GM12878 (cell line): ENCODE results near the gene RNPS1. TPM values are rescaled to one million over a fixed set of nuclear protein-coding genes. Genes with fewer than 3 reads are reported as not detected.
A peak's percentile ranks its signal among the peaks of the same experiment; 100 is the strongest.

Experiments used
- ATAC-seq: fragments of 200-7000 bp; cut with Tn5 transposase; 3 replicates; pipeline ENCODE4 v1.9.1; 2020; ENCODE audit warnings: mild to moderate bottlenecking, moderate library complexity
- BruUV-seq: library from RNA; stranded (reverse); fragments of 400-500 nt; replicated peaks from 2 replicates; lab custom pipeline; 2021; lab: Mats Ljungman, UMichigan
- CTCF ChIA-PET: fragments of 300-600 bp; sonication (Branson Sonifier 250); formaldehyde crosslinking; extraction: SDS; loops from one replicate; lab custom pipeline; 2021; ENCODE audit warnings: inconsistent platforms; lab: Yijun Ruan, JAX
- POLR2A ChIA-PET: fragments of 350-600 bp; formaldehyde crosslinking; extraction: SDS; loops from one replicate; lab custom pipeline; 2021; ENCODE audit warnings: inconsistent platforms; lab: Charles Lee
- RAD21 ChIA-PET: fragments of 300-600 bp; sonication (Branson Sonifier 250); formaldehyde crosslinking; loops from one replicate; lab custom pipeline; 2023; ENCODE audit warnings: antibody characterized with exemption; ENCODE audit not compliant: unreplicated experiment; lab: Charles Lee
- SMC1A ChIA-PET: fragments of 300-600 bp; sonication (Branson Sonifier 250); formaldehyde crosslinking; loops from one replicate; lab custom pipeline; 2023; ENCODE audit not compliant: unreplicated experiment, uncharacterized antibody; lab: Charles Lee
- DNase-seq: peaks from one replicate; pipeline ENCODE4 v3.0.0-alpha.2; 2011; ENCODE audit warnings: low read depth, low spot score
- FAIRE-seq: peaks from 3 replicates; lab custom pipeline; 2011; peaks lifted over from hg19 to GRCh38; lab: Jason Lieb, UNC
- H2AFZ ChIP-seq: 2 replicates; pipeline ENCODE4 v1.6.0; 2011; ENCODE audit warnings: low read depth, low read length, control low read depth; ENCODE audit not compliant: control insufficient read depth
- H3K27ac ChIP-seq: 2 replicates; pipeline ENCODE4 v1.5.1; 2011; ENCODE audit warnings: control low read depth; ENCODE audit not compliant: control insufficient read depth, insufficient read depth
- H3K27me3 ChIP-seq, 2 experiments: replicated peaks in 1 of 2; 2 replicates each; pipeline versions ENCODE4 v1.6.0 to v1.6.1; 2011; ENCODE audit warnings: low read length in 1 of 2; ENCODE audit not compliant: control insufficient read depth in 2 of 2, insufficient read depth in 2 of 2
- H3K36me3 ChIP-seq, 2 experiments: 2 replicates each; pipeline ENCODE4 v1.5.1; 2011; ENCODE audit warnings: low read length in 1 of 2; ENCODE audit not compliant: control insufficient read depth in 2 of 2, insufficient read depth in 2 of 2
- H3K4me1 ChIP-seq: 2 replicates; pipeline ENCODE4 v1.6.1; 2011; ENCODE audit warnings: mild to moderate bottlenecking, low read length, moderate library complexity, mixed read lengths; ENCODE audit not compliant: control insufficient read depth, insufficient read depth
- H3K4me2 ChIP-seq: 2 replicates; pipeline ENCODE4 v1.6.0; 2011; ENCODE audit warnings: control low read depth; ENCODE audit not compliant: control insufficient read depth, insufficient read depth
- H3K4me3 ChIP-seq: fragments of 200-600 bp; sonication (generic); 2 replicates; pipeline ENCODE4 v1.5.1; 2016
- H3K79me2 ChIP-seq: 2 replicates; pipeline ENCODE4 v1.6.0; 2011; ENCODE audit warnings: low read length; ENCODE audit not compliant: control insufficient read depth, insufficient read depth
- H3K9ac ChIP-seq: 2 replicates; pipeline ENCODE4 v1.8.0; 2011; ENCODE audit warnings: low read length, control low read depth, mixed read lengths; ENCODE audit not compliant: control insufficient read depth, insufficient read depth
- H3K9me3 ChIP-seq: replicated peaks from 3 replicates; pipeline ENCODE4 v1.5.1; 2011; ENCODE audit warnings: mild to moderate bottlenecking, low read length; ENCODE audit not compliant: control insufficient read depth, insufficient read depth
- H4K20me1 ChIP-seq: 2 replicates; pipeline ENCODE4 v1.6.0; 2011; ENCODE audit not compliant: control insufficient read depth, insufficient read depth
- BCL11A ChIP-seq: IDR thresholded peaks from 2 replicates; pipeline ENCODE4 v1.6.1; 2011; ENCODE audit warnings: low read depth, low read length
- BHLHE40 ChIP-seq, 2 experiments: fragments of 450-650 bp in 1 of 2; IDR thresholded peaks; 2 replicates each; pipeline ENCODE4 v1.6.1; 2011 to 2017; ENCODE audit warnings: low read depth in 2 of 2, borderline replicate concordance in 1 of 2, improper control_type of control experiment in 1 of 2, low read length in 1 of 2, mild to moderate bottlenecking in 1 of 2
- BMI1 ChIP-seq: fragments of 450-650 bp; IDR thresholded peaks from 2 replicates; pipeline ENCODE4 v1.6.1; 2016; ENCODE audit warnings: mild to moderate bottlenecking, moderate library complexity, borderline replicate concordance
- BRCA1 ChIP-seq: IDR thresholded peaks from 2 replicates; pipeline ENCODE4 v1.6.1; 2011; ENCODE audit warnings: low read depth, low read length, improper control_type of control experiment
- MYB ChIP-seq: fragments of 150-350 bp; IDR thresholded peaks from 2 replicates; pipeline ENCODE4 v1.6.1; 2014; ENCODE audit warnings: mild to moderate bottlenecking, low read depth, low read length, borderline replicate concordance
- MYC ChIP-seq: IDR thresholded peaks from 2 replicates; pipeline ENCODE4 v1.6.1; 2011; ENCODE audit warnings: mild to moderate bottlenecking, low read length, moderate library complexity, inconsistent platforms; ENCODE audit not compliant: insufficient read depth, insufficient replicate concordance, insufficient read length, severe bottlenecking
- POLR2A ChIP-seq: IDR thresholded peaks from 2 replicates; pipeline ENCODE4 v1.6.1; 2011; ENCODE audit warnings: low read depth, mild to moderate bottlenecking, low read length
- SRF ChIP-seq, 2 experiments: IDR thresholded peaks; 2 replicates each; pipeline ENCODE4 v1.6.1; 2011; ENCODE audit warnings: low read depth in 2 of 2, low read length in 2 of 2, mild to moderate bottlenecking in 1 of 2, moderate library complexity in 1 of 2
- TAF1 ChIP-seq: IDR thresholded peaks from 2 replicates; pipeline ENCODE4 v1.6.1; 2011; ENCODE audit warnings: mild to moderate bottlenecking, low read depth, low read length, borderline replicate concordance
- TCF12 ChIP-seq: IDR thresholded peaks from 2 replicates; pipeline ENCODE4 v1.6.1; 2011; ENCODE audit warnings: low read depth, mild to moderate bottlenecking, low read length
- USF1 ChIP-seq: IDR thresholded peaks from 2 replicates; pipeline ENCODE4 v1.6.1; 2011; ENCODE audit warnings: borderline replicate concordance, low read depth, mild to moderate bottlenecking, moderate library complexity, mixed read lengths, low read length; ENCODE audit not compliant: insufficient read depth; ENCODE audit errors: extremely low read length
- ZNF384 ChIP-seq: IDR thresholded peaks from 2 replicates; pipeline ENCODE4 v1.6.1; 2012; ENCODE audit warnings: low read depth, mild to moderate bottlenecking, low read length, improper control_type of control experiment, borderline replicate concordance
- ZNF592 ChIP-seq: fragments of 450-650 bp; IDR thresholded peaks from 2 replicates; pipeline ENCODE4 v1.6.1; 2017; ENCODE audit warnings: mild to moderate bottlenecking, moderate library complexity
- ZSCAN29 ChIP-seq: fragments of 450-650 bp; IDR thresholded peaks from 2 replicates; pipeline ENCODE4 v1.6.1; 2017; ENCODE audit warnings: mild to moderate bottlenecking, moderate library complexity
- ZZZ3 ChIP-seq: IDR thresholded peaks from 2 replicates; pipeline ENCODE4 v1.6.1; 2011; ENCODE audit warnings: low read depth; ENCODE audit not compliant: control insufficient read depth, insufficient read length
- WGBS: methylation state at CpG from one replicate; pipeline ENCODE4 v1.1.6; 2016; ENCODE audit warnings: low lambda C conversion rate; ENCODE audit not compliant: insufficient replicate concordance, insufficient coverage; ENCODE audit errors: missing lambda C conversion rate; 5-methylcytosine and 5-hydroxymethylcytosine counted together
- in situ Hi-C: fragments of 300-500 bp; cut with MboI; formaldehyde crosslinking; loops from 9 replicates; pipeline ENCODE4 v1.14.3; 2018; ENCODE audit warnings: mixed read lengths
- intact Hi-C: fragments of 100-400 bp; cut with micrococcal nuclease; formaldehyde crosslinking; loops from one replicate; pipeline ENCODE4 v1.14.2; 2022; ENCODE audit not compliant: unreplicated experiment
- polyA plus RNA-seq, 11 experiments: library from polyadenylated mRNA; depleted of rRNA in 4 of 11; unstranded in 6 of 11; stranded (reverse) in 5 of 11; fragments of >200 nt; fragmentation: Nextera tagmentation in 4 of 11; fragmentation: Illumina TruSeq in 1 of 11; extraction: Ambion mirVana in 4 of 11; extraction: Trizol in 1 of 11; gene quantifications; 1 replicate in 1 of 11; 2 replicates in 10 of 11; pipeline versions ENCODE4 v1.2.1 to v1.2.3, GENCODE V29; 2011 to 2016; ENCODE audit warnings: inconsistent platforms in 2 of 11, missing spikeins in 2 of 11, low read depth in 1 of 11
- total RNA-seq, 4 experiments: library from RNA; depleted of rRNA in 3 of 4; stranded (reverse); fragments of >200 nt in 3 of 4; fragmentation: Illumina TruSeq in 1 of 4; extraction: Trizol in 1 of 4; gene quantifications; 2 replicates each; pipeline versions ENCODE4 v1.2.1 to v1.2.3, GENCODE V29; 2013 to 2021
- TF ChIP-seq, protein P1 (sequence below): IDR thresholded peaks from 2 replicates; pipeline ENCODE4 v1.6.1; 2012; ENCODE audit warnings: low read depth, low read length, improper control_type of control experiment

The RNPS1 gene
- total and polyA plus RNA-seq, 10 of the 15 experiments (the other 5 are each of a cell fraction or from before 2014, with no cell fraction given): 38.2 to 359 (median 188) TPM

DNA sequence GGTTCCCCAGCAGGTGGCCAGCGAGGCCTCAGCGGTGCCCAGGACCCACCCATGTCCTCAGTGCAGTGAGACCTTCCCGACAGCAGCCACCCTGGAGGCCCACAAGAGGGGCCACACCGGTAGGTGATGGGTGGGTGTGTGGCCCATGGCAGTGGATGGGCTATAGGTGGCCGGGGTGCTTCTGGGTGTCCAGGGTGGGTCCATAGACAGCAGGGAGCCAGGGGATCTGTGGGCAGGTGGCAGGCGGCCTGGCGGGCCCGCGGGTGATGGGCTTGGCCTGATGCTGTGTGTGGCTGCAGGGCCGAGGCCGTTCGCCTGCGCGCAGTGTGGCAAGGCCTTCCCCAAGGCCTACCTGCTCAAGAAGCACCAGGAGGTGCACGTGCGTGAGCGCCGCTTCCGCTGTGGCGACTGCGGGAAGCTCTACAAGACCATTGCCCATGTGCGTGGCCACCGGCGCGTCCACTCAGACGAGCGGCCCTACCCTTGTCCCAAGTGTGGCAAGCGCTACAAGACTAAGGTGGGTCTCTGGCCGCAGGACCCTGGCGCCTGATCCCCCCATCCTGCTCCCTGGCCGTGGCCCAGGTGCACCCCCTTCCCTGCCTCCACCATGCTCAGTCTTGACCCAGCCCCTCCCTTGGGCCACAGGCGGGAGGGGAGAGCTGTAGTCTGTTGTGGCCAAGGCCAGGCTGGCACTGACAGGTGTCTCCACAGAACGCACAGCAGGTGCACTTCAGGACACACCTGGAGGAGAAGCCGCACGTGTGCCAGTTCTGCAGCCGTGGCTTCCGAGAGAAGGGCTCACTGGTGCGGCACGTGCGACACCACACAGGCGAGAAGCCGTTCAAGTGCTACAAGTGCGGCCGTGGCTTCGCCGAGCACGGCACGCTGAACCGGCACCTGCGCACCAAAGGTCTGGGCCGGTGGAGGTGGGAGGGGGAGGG lies 33.8 kb downstream of the RNPS1 start:
- no peaks in the 10 kb centered on the region for H3K9me3 ChIP-seq
- no peak overlapping the region for H3K4me2 ChIP-seq
- ChIA-PET POLR2A (no interaction called here), SMC1A (no interaction called here), RAD21 (interaction anchor here (0.7 kb wide), 1 partner anchor 367 kb away, joined by 4 read pairs; no protein-coding TSS in a partner anchor), CTCF (no interaction called here)
- in situ Hi-C loops (no loop called here), intact Hi-C loops (no loop called here)
- no peak overlapping the region for H3K9ac ChIP-seq
- FAIRE-seq (no peak), ATAC-seq (peak; percentile 8; the same call in 1 of the 3 replicates), DNase-seq (no peak)
- H2AFZ ChIP-seq: no peak overlapping the region
- H3K36me3 ChIP-seq: peaks cover 0 to 40% of the 10 kb centered on the region in 2 experiments; a peak in 3 of 4 replicates
- H4K20me1 ChIP-seq: no peaks in the 10 kb centered on the region
- no TSS peak for BruUV-seq
- no peaks in the 10 kb centered on the region for H3K4me1 ChIP-seq
- H3K27me3 ChIP-seq: no peaks in the 10 kb centered on the region
- H3K79me2 ChIP-seq: no peaks in the 10 kb centered on the region
- no peak overlapping the region for H3K4me3 ChIP-seq
- no peak overlapping the region for H3K27ac ChIP-seq
- WGBS: 69% methylated on average over 43 of the region's 51 CpGs
- TF ChIP-seq ZZZ3: no peak
- TF ChIP-seq TCF12: no peak
- no peak for TF ChIP-seq ZSCAN29
- no peak for TF ChIP-seq BMI1
- no peak for TF ChIP-seq ZNF592
- no peak for TF ChIP-seq USF1
- TF ChIP-seq MYC: no peak
- peak in 1 of 2 experiments; percentile 48; a peak in 2 of 4 replicates for TF ChIP-seq BHLHE40 (IDR thresholded peaks at IDR 0.05; ENCODE audit: borderline replicate concordance in 1 of 2, low read depth in 2 of 2, low read length in 1 of 2)
- TF ChIP-seq MYB: no peak
- 0 out of 4 replicates have a peak, but pooled peaks of 1 of the 2 experiments have one; percentile 15 for TF ChIP-seq SRF (IDR thresholded peaks at IDR 0.05; ENCODE audit: low read depth in 2 of 2, low read length in 2 of 2)
- no peak for TF ChIP-seq BRCA1
- TF ChIP-seq POLR2A: peak; percentile 37
- no peak for TF ChIP-seq ZNF384
- TF ChIP-seq BCL11A: no peak
- no peak for TF ChIP-seq TAF1
- TF ChIP-seq, protein P1, sequence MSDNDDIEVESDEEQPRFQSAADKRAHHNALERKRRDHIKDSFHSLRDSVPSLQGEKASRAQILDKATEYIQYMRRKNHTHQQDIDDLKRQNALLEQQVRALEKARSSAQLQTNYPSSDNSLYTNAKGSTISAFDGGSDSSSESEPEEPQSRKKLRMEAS: no peak
